Neuron (in vitro differentiated cells): Measurements from ENCODE around the gene TCF7L1.

Source experiments
- H2AFZ ChIP-seq: one replicate; pipeline ENCODE4 v1.6.1; 2013; ENCODE audit warnings: low read depth, mild to moderate bottlenecking, inconsistent platforms, low read length, moderate library complexity
- H3K27me3 ChIP-seq: one replicate; pipeline ENCODE4 v1.6.1; 2013; ENCODE audit warnings: low read length; ENCODE audit not compliant: insufficient read depth
- H3K36me3 ChIP-seq: one replicate; pipeline ENCODE4 v1.6.1; 2013; ENCODE audit warnings: low read length; ENCODE audit not compliant: insufficient read depth
- H3K4me1 ChIP-seq: one replicate; pipeline ENCODE4 v1.6.1; 2013; ENCODE audit warnings: low read length; ENCODE audit not compliant: insufficient read depth
- H3K4me3 ChIP-seq: 2 replicates; pipeline ENCODE4 v1.5.1; 2013; ENCODE audit warnings: mild to moderate bottlenecking, low read length, moderate library complexity
- H3K9me3 ChIP-seq: one replicate; pipeline ENCODE4 v1.6.1; 2013; ENCODE audit warnings: low read length

The TCF7L1 gene

DNA sequence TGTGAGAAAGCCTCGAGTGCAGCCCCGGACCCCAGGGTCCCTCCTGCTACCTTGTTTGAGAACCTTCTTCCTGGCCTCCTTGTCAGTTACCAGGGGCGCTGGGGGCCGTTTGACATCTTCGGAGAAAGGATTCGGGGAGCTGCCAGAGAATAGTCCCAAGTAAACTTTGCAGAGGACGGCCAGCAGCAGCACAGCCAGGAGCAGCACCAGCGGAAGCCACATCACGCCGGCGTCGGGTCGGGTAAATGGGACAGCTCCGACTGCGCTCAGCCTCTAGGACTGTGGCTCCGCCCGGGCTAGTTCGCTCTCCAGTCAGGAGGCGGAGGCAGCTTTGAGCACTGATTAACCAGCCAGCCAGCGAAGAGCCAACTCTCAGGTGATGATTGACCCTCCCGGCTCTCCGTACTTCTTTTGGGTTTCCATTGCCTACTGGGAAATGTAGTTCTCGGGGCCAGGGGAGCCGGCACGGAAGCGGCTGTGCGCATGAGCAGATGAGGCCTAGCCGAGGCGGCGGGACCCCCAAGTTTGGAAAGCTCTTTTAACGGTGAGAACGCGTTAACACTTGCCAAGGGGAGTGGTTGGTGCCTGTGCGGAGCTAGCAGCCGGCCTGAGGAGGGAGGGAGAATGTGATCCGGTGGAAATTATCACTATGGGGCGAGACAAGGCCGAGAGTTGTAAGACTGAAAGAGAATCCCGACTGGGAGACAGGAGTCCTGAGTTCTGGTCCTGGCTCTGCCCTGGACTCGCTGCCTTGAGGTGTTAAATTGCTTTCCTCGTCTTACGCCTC, 221.3 kb downstream of the TCF7L1 start, which contains the start of the genes ELMOD3 and RETSAT:
TSS of gene ELMOD3 (plus strand) at position 484 of the 787 bp plus-strand sequence. CDS start 2,430 bp downstream, outside the sequence.
TSS of gene RETSAT (minus strand) at position 243 of the 787 bp plus-strand sequence. CDS start at position 222, 21 bp downstream.
- peak within 1 kb of the TSS; percentile 95 for H2AFZ ChIP-seq
- no peaks in the 10 kb centered on the region for H3K9me3 ChIP-seq
- peaks cover 15% of the 10 kb centered on the region for H3K36me3 ChIP-seq
- no peaks in the 10 kb centered on the region for H3K27me3 ChIP-seq
- peak within 1 kb of the TSS; percentile 78 for H3K4me3 ChIP-seq
- peaks cover 14% of the 10 kb centered on the region for H3K4me1 ChIP-seq

DNA sequence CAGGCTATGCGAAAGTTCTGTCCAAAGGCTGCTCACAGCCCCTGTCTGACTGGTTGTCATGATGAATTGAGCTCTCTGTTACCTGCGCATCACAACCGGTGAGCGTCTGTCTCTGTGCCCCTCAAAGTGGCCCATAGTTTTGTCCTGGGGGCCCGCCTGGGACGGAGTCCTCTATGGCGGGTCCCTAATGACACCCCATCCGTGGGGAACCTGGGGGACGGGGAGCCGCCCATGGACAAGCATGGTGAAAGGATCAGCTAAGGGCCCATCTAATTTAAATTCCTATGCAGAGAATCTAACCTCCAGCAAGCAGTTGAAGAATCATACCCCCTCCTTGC, 221.8 kb downstream of the TCF7L1 start:
- H3K36me3 ChIP-seq = peaks cover 10% of the 10 kb centered on the region
- peak overlapping the region; percentile 95 for H2AFZ ChIP-seq
- H3K9me3 ChIP-seq = no peaks in the 10 kb centered on the region
- peaks cover 14% of the 10 kb centered on the region for H3K4me1 ChIP-seq
- H3K27me3 ChIP-seq = no peaks in the 10 kb centered on the region
- H3K4me3 ChIP-seq = peak overlapping the region; percentile 78

DNA sequence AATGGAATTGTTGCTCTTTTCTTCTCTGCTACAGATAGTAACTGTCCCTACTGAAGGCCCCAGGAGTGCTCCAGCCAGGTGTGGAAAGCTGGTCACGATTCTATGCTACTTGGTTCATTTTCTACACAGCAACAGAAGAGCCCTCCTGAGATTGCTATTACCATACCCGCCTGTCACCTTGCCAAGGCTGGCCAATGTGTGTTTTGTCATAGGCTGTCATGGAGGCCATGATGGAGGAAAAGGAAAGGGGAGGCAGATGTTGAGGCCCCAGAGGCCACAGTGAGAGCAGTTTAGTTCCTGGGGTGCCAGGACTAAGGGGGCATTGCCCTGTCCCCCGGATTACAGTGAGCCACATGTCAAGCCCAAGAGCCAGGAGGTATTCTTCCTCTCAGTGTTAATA, 222.3 kb downstream of the TCF7L1 start:
- peaks cover 6% of the 10 kb centered on the region for H3K36me3 ChIP-seq
- peak overlapping the region; percentile 78 for H3K4me3 ChIP-seq
- peaks cover 14% of the 10 kb centered on the region for H3K4me1 ChIP-seq
- no peaks in the 10 kb centered on the region for H3K9me3 ChIP-seq
- no peaks in the 10 kb centered on the region for H3K27me3 ChIP-seq
- H2AFZ ChIP-seq = peak overlapping the region; percentile 95

DNA sequence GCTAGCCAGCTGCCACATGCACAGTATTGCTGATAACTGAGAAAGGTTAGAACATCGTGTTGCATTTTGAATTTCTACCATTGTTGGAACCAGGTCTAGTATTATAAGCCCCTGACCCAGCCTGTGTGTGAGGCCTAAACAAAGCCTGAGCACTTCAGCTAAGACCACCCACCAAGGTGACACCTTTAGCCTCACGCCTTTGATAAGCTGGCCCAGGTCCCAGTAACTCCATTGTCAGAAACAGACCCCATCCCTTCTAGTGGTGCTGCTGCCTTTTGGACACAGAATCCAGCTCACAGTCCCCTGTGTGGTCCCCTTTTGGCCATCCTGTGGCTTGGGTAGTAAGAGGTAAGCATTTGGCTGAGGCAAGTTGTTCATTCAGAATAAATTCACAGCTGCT, 223.0 kb downstream of the TCF7L1 start:
- Histone ChIP-seq H3K27me3 (no peaks in the 10 kb centered on the region), H3K9me3 (no peaks in the 10 kb centered on the region), H3K4me1 (peaks cover 14% of the 10 kb centered on the region), H3K4me3 (no peak overlapping the region), H2AFZ (no peak overlapping the region), H3K36me3 (peaks cover 4% of the 10 kb centered on the region)

- Histone ChIP-seq H3K4me1 (peaks cover 14% of the 10 kb centered on the region), H3K27me3 (no peaks in the 10 kb centered on the region), H3K4me3 (no peak overlapping the region), H3K9me3 (no peaks in the 10 kb centered on the region), H3K36me3 (peaks cover 7% of the 10 kb centered on the region), H2AFZ (no peak overlapping the region)
These were observed 224.5 kb downstream of the TCF7L1 start for GRCh38 chr2:85357736-85358135.
